GM21619 (cell line): Measurements from ENCODE around the gene CNPY4.

Experiments
- ATAC-seq: cut with Tn5 transposase; IDR thresholded peaks from one replicate; pipeline ENCODE4 v1.9.1; 2021; ENCODE audit not compliant: unreplicated experiment

The CNPY4 gene

DNA sequence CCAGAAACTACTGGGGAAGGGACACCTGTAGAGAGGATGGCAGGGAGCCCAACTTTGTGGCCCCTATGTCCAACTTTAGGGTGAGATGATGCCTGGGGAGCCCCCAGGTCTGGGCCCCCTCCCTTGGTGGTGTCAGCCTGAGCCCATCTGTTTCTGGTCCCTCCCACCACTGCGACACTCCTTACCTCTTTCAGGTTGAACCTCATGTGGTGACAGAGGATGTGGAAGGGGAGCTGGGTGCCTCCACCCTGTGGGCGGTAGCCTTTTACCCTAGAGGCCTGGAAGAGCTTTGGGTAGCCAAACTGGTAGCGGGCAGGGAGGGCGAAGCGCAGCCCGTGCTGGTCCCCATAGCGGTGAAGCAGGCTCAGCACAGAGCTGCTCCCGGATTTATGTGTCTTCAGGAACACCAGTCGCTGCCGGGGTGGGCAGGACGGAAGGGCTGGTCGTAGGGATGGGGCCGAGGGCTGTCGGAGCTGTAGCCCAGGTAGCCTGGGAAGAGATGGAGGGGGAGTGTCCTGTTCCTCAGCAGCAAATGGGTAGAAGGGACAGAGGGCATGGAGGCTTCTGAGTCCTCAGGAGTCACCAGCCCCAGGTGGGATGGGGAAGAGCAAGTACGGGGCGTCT, 47.0 kb downstream of the CNPY4 start:
- ATAC-seq: no peak

DNA sequence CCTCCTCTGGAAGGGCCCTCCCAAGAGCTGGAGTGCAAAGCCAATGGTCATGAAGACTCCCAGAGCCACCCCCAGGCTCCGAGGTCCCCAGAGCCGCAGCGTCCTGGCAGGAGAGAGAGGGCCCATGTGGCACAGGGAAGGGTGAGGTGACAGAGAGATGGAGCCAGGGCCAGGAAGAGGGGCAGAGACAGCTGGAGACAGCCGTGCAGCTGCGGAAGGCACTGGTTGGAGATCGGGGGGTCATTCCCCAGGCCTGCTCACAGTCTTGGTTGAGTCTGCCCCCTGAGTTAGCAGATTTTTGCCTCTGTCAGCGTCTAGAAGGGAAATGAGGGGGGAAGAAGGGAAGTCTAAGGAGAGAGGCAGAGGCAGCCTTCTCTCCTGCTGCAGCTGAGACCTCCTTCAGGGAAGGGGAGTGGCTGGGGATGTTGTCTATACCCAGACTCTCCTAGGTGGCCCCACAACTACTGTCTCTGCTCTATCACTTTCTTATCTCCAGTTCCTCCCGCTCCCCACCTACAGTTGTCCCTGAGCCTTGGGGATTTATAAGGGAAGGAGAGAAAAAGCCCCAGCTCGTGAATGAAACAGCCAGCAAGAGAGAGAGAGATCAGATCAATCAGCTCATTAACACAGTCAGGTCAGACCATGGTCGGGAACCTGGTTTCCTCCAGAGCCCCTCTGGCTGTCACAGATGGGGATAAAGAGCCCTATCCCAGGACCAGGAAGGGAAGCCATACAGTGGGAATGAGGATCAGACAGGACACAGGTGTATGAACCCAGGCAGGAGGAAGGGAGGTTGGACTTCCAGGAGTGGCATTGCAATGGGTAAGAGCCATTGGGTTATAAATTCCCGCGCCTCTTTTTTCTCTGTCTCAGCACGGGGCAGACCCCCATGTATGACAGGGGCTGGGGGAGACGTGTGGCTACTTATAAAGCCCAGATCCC, 47.8 kb downstream of the CNPY4 start:
- no peak for ATAC-seq

DNA sequence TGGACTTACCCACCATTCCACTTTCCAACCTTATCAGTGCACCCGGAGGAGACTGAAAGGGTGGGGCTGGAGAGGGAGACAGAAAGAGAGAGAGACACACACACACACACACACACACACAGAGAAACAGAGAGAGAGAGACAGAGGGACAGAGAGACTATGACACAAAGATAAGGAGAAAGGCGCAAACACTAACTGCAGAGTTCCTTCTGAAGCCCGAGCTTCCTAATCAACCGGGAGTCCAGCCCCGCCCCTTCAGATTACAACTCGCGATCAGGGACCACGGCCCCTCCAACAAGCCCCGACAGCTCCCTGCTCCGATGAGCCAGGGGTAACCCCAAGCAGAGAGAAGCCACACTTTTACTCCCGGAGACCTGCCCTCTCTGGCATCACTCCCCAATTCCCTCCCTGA, 48.5 kb downstream of the CNPY4 start:
- ATAC-seq: no peak

DNA sequence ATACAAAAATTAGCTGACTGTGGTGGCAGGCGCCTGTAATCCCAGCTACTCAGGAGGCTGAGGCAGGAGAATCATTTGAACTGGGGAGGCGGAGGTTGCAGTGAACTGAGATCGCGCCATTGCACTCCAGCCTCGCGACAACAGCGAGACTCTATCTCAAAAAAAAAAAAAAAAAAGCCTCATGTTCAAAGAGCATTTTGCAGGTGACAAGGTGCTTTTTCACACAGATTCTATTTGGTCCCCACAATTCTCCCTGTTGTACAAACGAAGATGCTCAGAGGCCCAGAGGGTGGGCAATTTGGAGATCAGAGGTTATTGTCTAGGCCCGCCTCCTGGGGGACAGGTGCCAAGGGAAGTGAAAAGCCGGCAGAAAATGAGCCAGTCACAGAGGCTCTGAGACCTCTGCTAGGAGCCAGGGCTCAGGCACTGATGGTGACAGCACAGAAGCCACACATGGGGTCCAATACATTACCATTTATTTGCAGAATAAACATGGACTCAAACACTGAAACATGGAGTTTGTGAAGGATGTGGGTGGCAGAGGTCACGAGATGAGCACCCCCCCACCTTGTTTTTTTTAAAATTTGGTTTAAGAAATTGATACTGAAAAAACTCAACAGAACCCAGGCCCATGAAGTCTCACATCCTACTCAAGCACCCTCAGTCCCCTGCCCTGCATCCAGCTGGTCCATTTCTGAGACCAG, 49.9 kb downstream of the CNPY4 start:
- no peak for ATAC-seq

DNA sequence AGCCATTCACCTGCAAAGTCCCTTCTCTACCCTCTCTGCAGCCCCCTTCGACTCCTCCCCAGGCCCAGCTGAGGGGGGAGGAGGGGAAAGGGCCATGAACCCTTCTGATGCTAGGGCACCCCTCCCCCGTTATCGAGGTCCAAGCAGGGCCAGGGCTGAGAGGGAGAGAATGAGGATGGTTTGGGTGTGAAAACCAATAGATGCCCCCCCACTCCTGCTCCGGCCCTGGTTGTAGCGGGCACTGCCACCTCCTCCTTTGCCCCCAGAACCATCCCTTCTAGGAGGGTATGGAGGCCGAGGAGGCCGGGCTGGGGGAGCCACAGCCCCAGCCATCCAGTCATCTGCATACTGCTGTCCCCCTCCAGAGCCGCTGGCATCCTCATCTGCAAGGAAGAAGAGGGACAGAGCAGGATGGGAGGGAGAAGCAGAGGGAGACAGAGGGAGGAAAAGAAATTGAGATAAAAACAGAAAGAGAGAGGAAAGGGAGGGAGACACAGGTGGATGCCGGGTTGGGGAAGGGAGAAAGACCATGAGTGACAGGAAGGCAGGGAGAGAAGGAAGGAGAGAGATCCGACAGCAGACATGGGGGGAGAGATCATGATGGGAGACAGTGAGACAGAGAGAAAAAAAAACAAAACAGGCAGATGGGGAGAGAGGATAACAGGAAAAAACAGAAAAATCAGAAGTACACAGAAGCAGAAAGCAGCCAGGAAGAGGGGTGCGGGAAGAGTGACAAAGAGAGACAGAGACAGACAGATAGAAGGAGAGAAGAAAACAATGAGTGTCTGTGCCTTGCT, 50.9 kb downstream of the CNPY4 start:
- ATAC-seq: no peak

DNA sequence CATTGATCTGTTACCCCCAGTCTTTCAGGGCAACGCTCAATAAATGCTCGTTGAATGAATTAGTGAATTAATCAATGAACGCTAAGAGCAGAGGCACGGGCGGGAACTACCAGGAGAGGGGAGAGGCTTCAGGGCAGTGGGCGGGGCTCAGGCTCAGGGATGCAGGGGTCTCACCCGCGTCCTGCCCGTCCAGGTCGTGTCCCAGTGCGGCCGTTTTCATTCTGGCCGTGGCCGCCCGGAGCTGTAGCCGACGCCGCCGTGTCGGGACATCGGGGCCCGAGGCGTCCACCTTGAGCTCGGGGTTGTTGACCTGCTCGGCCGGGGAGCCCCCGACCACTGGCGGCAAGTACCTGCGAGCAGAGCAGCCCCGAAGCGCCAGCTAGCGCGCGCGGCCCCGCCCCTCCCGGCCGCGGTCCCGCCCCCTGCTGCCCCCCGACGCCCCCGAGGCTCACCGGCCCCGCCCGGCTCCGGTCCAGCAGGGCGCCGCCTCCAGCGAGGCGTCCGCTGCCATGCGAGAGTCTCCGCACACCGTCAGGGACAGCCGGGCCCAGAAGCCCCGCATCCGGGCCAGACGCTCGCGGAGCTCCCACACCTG, 51.8 kb downstream of the CNPY4 start:
- no peak for ATAC-seq

DNA sequence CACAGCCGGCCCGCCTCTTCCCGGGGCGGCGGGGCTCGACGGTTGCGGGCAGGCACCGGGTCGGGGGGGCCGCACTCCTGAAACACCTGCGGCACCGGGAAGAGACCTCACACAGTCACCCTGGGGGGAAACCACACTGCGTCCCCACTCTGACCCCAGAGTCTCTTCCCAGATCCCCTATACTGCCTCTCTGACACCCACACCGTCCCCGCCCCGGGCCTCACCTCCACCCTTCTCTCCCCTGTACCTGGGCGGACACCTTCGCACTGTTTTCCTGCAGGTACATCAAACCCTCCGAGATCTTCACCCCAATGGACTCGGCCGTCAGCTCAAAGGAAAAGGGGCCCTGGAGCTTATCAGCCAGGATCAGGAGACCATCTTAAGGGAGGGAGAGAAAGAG, 52.4 kb downstream of the CNPY4 start:
- no peak for ATAC-seq

DNA sequence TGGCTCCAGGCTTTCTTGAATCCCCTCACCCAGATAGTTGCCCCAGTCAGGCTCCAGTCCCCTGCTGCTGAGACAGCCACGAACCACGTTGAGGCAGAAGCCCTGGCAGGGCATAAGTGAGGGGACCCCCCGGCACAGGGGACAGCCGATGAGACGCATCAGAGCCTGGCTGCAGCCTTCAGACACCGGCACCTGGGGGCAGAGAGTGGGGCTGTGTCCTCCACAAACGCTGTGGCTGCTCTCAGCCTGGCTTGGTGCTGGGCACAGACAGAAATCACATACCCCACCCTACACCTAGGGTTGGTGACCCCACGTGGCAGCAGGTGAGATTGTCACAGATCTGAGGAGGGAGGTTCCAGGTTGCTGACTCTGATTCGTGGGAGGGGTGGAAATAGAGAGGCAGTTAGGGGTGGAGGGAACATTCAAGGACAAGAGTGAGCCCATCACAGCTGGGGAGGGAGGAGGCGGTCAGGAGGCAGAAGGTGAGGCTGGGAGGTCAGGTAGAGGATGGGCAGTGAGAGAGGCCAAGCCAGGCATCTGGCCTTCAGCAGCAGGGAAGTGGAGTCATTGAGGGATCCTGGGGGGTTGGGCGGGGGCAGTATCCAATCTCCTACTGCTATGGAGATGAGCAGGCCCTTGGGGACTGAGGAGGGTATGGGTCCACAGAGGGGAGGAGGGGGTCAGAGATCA, 54.5 kb downstream of the CNPY4 start:
- ATAC-seq: no peak

DNA sequence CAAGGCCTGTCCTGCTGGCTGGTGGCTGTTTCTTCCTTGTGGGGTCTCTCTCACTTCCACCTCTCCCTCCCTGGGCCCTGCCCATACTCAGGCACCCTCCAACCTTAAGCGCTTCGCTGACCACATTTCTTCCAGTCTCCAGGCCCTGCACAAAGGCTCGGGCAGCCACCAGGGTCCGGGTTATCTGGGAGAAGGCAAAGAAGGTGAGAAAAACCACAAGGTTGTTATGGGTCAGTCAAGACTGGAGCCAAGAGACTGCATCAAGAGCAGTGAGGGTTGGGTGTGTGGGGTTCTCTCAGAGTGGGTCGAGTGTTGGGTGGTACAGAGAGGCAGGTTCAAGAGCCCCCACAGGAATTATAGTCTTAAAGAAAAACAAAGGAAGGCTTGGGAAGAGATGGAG, 55.1 kb downstream of the CNPY4 start:
- ATAC-seq: no peak
